A549 (cell line): Measurements from ENCODE around the gene FDXACB1. TPM values are rescaled to one million over a fixed set of nuclear protein-coding genes. Genes with fewer than 3 reads are reported as not detected.

Experiments
- ATAC-seq, 2 experiments: fragments of 200-7000 bp in 1 of 2; fragments of >200 bp in 1 of 2; cut with Nextera tagmentation in 1 of 2; cut with Tn5 transposase in 1 of 2; 3 replicates each; pipeline versions ENCODE4 v1.8.0 to v1.9.1; 2018 to 2020; ENCODE audit warnings: mild to moderate bottlenecking in 1 of 2, moderate library complexity in 1 of 2
- CTCF ChIA-PET: fragments of 300-600 bp; sonication (Branson Sonifier 250); formaldehyde crosslinking; extraction: SDS; loops from one replicate; lab custom pipeline; 2021; ENCODE audit warnings: antibody characterized with exemption, inconsistent platforms; lab: Yijun Ruan, JAX
- POLR2A ChIA-PET: fragments of 350-600 bp; formaldehyde crosslinking; extraction: SDS; loops from one replicate; lab custom pipeline; 2021; ENCODE audit warnings: antibody characterized with exemption, inconsistent platforms; lab: Yijun Ruan, JAX
- DNase-seq, 2 experiments: peaks; one replicate each; pipeline versions ENCODE4 v3.0.0 to v3.0.0-alpha.2; 2011 to 2016; ENCODE audit warnings: low read depth in 1 of 2, low spot score in 1 of 2
- FAIRE-seq: peaks from 2 replicates; lab custom pipeline; 2011; peaks lifted over from hg19 to GRCh38; lab: Jason Lieb, UNC
- H3K27ac ChIP-seq, 2 experiments: fragments of >200 bp; sonication (Bioruptor Twin); formaldehyde crosslinking; 3 replicates each; pipeline ENCODE4 v1.5.1; 2016 to 2017
- H3K4me1 ChIP-seq: fragments of >200 bp; sonication (Bioruptor Twin); formaldehyde crosslinking; 3 replicates; pipeline ENCODE4 v1.6.1; 2016
- H3K4me2 ChIP-seq: fragments of >200 bp; sonication (Bioruptor Twin); formaldehyde crosslinking; 3 replicates; pipeline ENCODE4 v1.6.1; 2016
- H3K4me3 ChIP-seq: fragments of >200 bp; sonication (Bioruptor Twin); formaldehyde crosslinking; 3 replicates; pipeline ENCODE4 v1.5.1; 2016
- H3K9me3 ChIP-seq: fragments of >200 bp; sonication (Bioruptor Twin); formaldehyde crosslinking; 3 replicates; pipeline ENCODE4 v1.6.1; 2016
- BCL3 ChIP-seq: fragments of >200 bp; sonication (Bioruptor Twin); formaldehyde crosslinking; IDR thresholded peaks from 3 replicates; pipeline ENCODE4 v1.6.1; 2016
- EHF ChIP-seq: fragments of 250-450 bp; sonication (Bioruptor Pico); IDR thresholded peaks from 2 replicates; pipeline ENCODE4 v1.5.0; 2020; ENCODE audit warnings: mild to moderate bottlenecking
- EHMT2 ChIP-seq: fragments of 200-600 bp; sonication (generic); IDR thresholded peaks from 2 replicates; pipeline ENCODE4 v1.6.1; 2016; ENCODE audit warnings: antibody characterized with exemption, low read depth, mild to moderate bottlenecking, moderate library complexity
- ELK1 ChIP-seq: fragments of 150-350 bp; IDR thresholded peaks from 2 replicates; pipeline ENCODE4 v1.6.1; 2014; ENCODE audit warnings: low read depth, mild to moderate bottlenecking, low read length
- ESRRA ChIP-seq: fragments of 150-350 bp; IDR thresholded peaks from 2 replicates; pipeline ENCODE4 v1.6.1; 2014; ENCODE audit warnings: mild to moderate bottlenecking, low read length, borderline replicate concordance
- FOSB ChIP-seq: fragments of 250-450 bp; sonication (Bioruptor Pico); IDR thresholded peaks from 2 replicates; pipeline ENCODE4 v1.5.0; 2020; ENCODE audit warnings: mild to moderate bottlenecking, moderate library complexity
- HEYL ChIP-seq: fragments of 250-450 bp; sonication (Bioruptor Pico); IDR thresholded peaks from 2 replicates; pipeline ENCODE4 v1.8.0; 2021; ENCODE audit warnings: mild to moderate bottlenecking, moderate library complexity
- HMGXB4 ChIP-seq: fragments of 250-450 bp; sonication (Bioruptor Pico); IDR thresholded peaks from 2 replicates; pipeline ENCODE4 v1.5.0; 2021; ENCODE audit warnings: mild to moderate bottlenecking, moderate library complexity, borderline replicate concordance
- HOXA7 ChIP-seq: fragments of 250-450 bp; sonication (Bioruptor Pico); IDR thresholded peaks from 2 replicates; pipeline ENCODE4 v1.5.0; 2020; ENCODE audit warnings: mild to moderate bottlenecking, moderate library complexity
- HOXB5 ChIP-seq: fragments of 250-450 bp; sonication (Bioruptor Pico); IDR thresholded peaks from 2 replicates; pipeline ENCODE4 v1.5.0; 2020; ENCODE audit warnings: mild to moderate bottlenecking, moderate library complexity
- JUN ChIP-seq, 2 experiments: fragments of >200 bp; sonication (Bioruptor Twin); formaldehyde crosslinking; IDR thresholded peaks; 2 replicates in 1 of 2; 3 replicates in 1 of 2; pipeline ENCODE4 v1.6.1; 2016 to 2017
- KDM1A ChIP-seq: fragments of 200-600 bp; sonication (generic); IDR thresholded peaks from 2 replicates; pipeline ENCODE4 v1.6.1; 2016; ENCODE audit warnings: low read depth, mild to moderate bottlenecking
- MYC ChIP-seq: IDR thresholded peaks from 2 replicates; pipeline ENCODE4 v1.6.1; 2012; ENCODE audit warnings: mild to moderate bottlenecking, inconsistent platforms, low read length, improper control_type of control experiment, borderline replicate concordance
- NR3C1 ChIP-seq: fragments of >200 bp; sonication (Bioruptor Twin); formaldehyde crosslinking; IDR thresholded peaks from 3 replicates; pipeline ENCODE4 v1.6.1; 2017
- POLR2A ChIP-seq: IDR thresholded peaks from 2 replicates; pipeline ENCODE4 v1.6.1; 2012; ENCODE audit warnings: mild to moderate bottlenecking, low read length
- RCOR1 ChIP-seq: fragments of 150-350 bp; IDR thresholded peaks from 2 replicates; pipeline ENCODE4 v1.6.1; 2014; ENCODE audit warnings: antibody characterized with exemption, low read length, low read depth
- RFX5 ChIP-seq: fragments of 450-650 bp; IDR thresholded peaks from 2 replicates; pipeline ENCODE4 v1.7.1; 2014; ENCODE audit warnings: antibody characterized with exemption, mild to moderate bottlenecking, moderate library complexity
- RNF2 ChIP-seq: fragments of 200-600 bp; sonication (generic); IDR thresholded peaks from 2 replicates; pipeline ENCODE4 v1.6.1; 2016; ENCODE audit warnings: low read depth, mild to moderate bottlenecking, antibody characterized with exemption, moderate library complexity, borderline replicate concordance
- SMC3 ChIP-seq: fragments of >200 bp; sonication (Bioruptor Twin); formaldehyde crosslinking; IDR thresholded peaks from 3 replicates; pipeline ENCODE4 v1.6.1; 2018; ENCODE audit warnings: inconsistent platforms
- ZNF302 ChIP-seq: fragments of 250-450 bp; sonication (Bioruptor Pico); IDR thresholded peaks from 2 replicates; pipeline ENCODE4 v1.9.0; 2021; ENCODE audit warnings: inconsistent platforms, mild to moderate bottlenecking, moderate library complexity
- ZSCAN20 ChIP-seq: fragments of 250-450 bp; sonication (Bioruptor Pico); IDR thresholded peaks from 2 replicates; pipeline ENCODE4 v1.8.0; 2022; ENCODE audit warnings: mild to moderate bottlenecking, moderate library complexity
- WGBS: methylation state at CpG from one replicate; pipeline ENCODE4 v1.1.6; 2017; ENCODE audit errors: missing lambda C conversion rate; 5-methylcytosine and 5-hydroxymethylcytosine counted together
- polyA plus RNA-seq, 4 experiments: library from polyadenylated mRNA; depleted of rRNA in 3 of 4; stranded (reverse); fragments of >200 nt; fragmentation: RNase III in 1 of 4; extraction: RNeasy Plus Mini Kit Qiagen cat#74134 plus additional on column Dnase treatment in 1 of 4; gene quantifications; 2 replicates in 3 of 4; 3 replicates in 1 of 4; pipeline ENCODE4 v1.2.3, GENCODE V29; 2011 to 2017
- TF ChIP-seq, protein P1 (sequence below): IDR thresholded peaks from 2 replicates; pipeline ENCODE4 v1.6.1; 2012; ENCODE audit warnings: low read depth, borderline replicate concordance

The FDXACB1 gene
- polyA plus RNA-seq, 2 of the 4 experiments (the other 2 are of a cell fraction), result 1.9 to 2.4 TPM

DNA sequence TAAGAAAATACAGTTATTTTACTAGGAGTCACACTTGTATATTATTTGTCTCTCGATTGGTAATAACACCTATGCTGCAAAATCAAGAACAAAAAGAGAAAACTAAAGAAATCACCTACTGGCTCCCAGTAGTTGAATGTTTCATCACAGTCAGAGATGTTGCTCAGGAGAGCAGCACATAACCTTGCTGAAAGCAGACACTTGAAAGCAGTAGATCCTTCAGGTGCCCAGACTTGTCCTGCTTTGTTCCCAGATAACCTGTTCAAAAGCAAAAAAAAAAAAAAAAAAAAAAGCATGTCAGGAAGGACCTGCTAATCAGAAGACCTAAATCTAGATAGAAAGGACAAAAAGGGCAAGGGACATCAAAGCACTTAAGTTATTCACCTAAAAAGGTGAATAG lies 8.9 kb downstream of the FDXACB1 start:
- no peak for ATAC-seq
- 67% methylated on average over 1 of the region's 1 CpG for WGBS
- peak overlapping the region in 1 of 2 experiments; percentile 99; a peak in 2 of 6 replicates for H3K27ac ChIP-seq

DNA sequence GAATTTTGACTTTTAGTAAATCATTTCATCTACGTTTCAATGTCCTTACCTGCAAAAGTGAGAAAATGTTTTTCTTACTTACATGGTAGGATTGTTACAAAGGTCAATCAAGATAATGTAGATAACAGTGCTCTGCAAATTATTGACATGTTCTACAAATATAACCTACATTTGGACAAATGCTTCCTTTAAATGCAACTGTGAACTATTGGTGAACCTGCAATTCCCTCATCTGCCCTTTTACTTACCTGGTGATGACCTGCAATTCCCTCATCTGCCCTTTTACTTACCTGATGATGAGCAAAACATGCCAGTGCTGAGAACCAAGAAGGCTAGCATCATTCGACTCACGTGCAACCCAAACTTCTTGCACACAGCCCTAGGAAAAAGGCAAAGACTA lies 18.7 kb downstream of the FDXACB1 start:
- 86% methylated on average over 3 of the region's 3 CpGs for WGBS
- TF ChIP-seq MYC (no peak), SMC3 (no peak), FOSB (no peak), EHF (CRISPR knock-in tag) (no peak), HOXB5 (CRISPR knock-in tag) (no peak), RNF2 (no peak), NR3C1 (no peak), RCOR1 (no peak), EHMT2 (no peak), JUN (IDR thresholded peaks at IDR 0.05) (no peak), BCL3 (no peak)
- TF ChIP-seq, all 56 proteins: peak for 0
- H3K4me1 ChIP-seq, result no peaks in the 10 kb centered on the region
- ATAC-seq (no peak), FAIRE-seq (no peak), DNase-seq (no peak)
- no peak overlapping the region for H3K4me2 ChIP-seq
- no peak overlapping the region for H3K27ac ChIP-seq
- ChIA-PET POLR2A (no interaction called here), CTCF (interaction anchor here (1.7 kb wide), 1 partner anchor 11 kb away, joined by 4 read pairs; the partner anchor contains the start of gene ALG9)
- no peaks in the 10 kb centered on the region for H3K9me3 ChIP-seq
- no peak overlapping the region for H3K4me3 ChIP-seq

More for the DNA sequence above, 8.9 kb downstream of the FDXACB1 start:
- TF ChIP-seq HMGXB4, result no peak
- no peak for TF ChIP-seq POLR2A
- TF ChIP-seq ELK1, result no peak
- no peak for TF ChIP-seq RNF2
- TF ChIP-seq, protein P1, sequence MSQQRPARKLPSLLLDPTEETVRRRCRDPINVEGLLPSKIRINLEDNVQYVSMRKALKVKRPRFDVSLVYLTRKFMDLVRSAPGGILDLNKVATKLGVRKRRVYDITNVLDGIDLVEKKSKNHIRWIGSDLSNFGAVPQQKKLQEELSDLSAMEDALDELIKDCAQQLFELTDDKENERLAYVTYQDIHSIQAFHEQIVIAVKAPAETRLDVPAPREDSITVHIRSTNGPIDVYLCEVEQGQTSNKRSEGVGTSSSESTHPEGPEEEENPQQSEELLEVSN, result no peak
- no peak for TF ChIP-seq JUN (IDR thresholded peaks at IDR 0.05)
- no peak for TF ChIP-seq HOXA7 (CRISPR knock-in tag)
- no peak for TF ChIP-seq KDM1A
- no peak for TF ChIP-seq ZNF302
- H3K4me1 ChIP-seq, result peaks cover 9% of the 10 kb centered on the region; the same call in 2 of the 3 replicates
- CTCF ChIA-PET, result interaction anchor here (1.2 to 1.8 kb wide), 3 partner anchors 28 to 112 kb away, joined by 3 to 6 read pairs (median 5); no protein-coding TSS in a partner anchor
- no peak for DNase-seq
- peak overlapping the region; percentile 76 for H3K4me2 ChIP-seq
- no peaks in the 10 kb centered on the region for H3K9me3 ChIP-seq
- no peak for FAIRE-seq
- POLR2A ChIA-PET, result interaction anchor here (1.6 kb wide), 1 partner anchor 57 kb away, joined by 4 read pairs; no protein-coding TSS in a partner anchor
- H3K4me3 ChIP-seq, result no peak overlapping the region

- no peak overlapping the region for H3K27ac ChIP-seq
- H3K4me3 ChIP-seq, result no peak overlapping the region
- H3K4me1 ChIP-seq, result no peaks in the 10 kb centered on the region
- ChIA-PET CTCF (interaction anchor here (0.6 to 2.0 kb wide), 3 partner anchors 9 to 40 kb away, joined by 3 to 5 read pairs (median 3); no protein-coding TSS in a partner anchor), POLR2A (no interaction called here)
- no peaks in the 10 kb centered on the region for H3K9me3 ChIP-seq
- TF ChIP-seq ESRRA (no peak), RFX5 (no peak), ZSCAN20 (no peak), HEYL (CRISPR knock-in tag) (no peak), ELK1 (no peak)
- no peak overlapping the region for H3K4me2 ChIP-seq
- no peak for ATAC-seq
- no peak for FAIRE-seq
- DNase-seq, result no peak
Observed at GRCh38 chr11:111855506-111855905, 23.5 kb downstream of the FDXACB1 start.
